K562 treated with DMSO at 1 percent for 24 hours (cell line): ENCODE measurements around the gene POLR1D. TPM values are rescaled to one million over a fixed set of nuclear protein-coding genes. Genes with fewer than 3 reads are reported as not detected.

ENCODE experiments used
- total RNA-seq: library from RNA; unstranded; fragments of 300-600 nt; gene quantifications from 2 replicates; pipeline ENCODE4 v1.2.3, GENCODE V29; 2022; ENCODE audit warnings: low read depth; ENCODE audit not compliant: insufficient read depth

The POLR1D gene
- 125 and 133 TPM in 2 replicates for total RNA-seq

GRCh38 chr13:27621366-27622101 lies at the start of gene POLR1D:
Gene POLR1D (plus strand): TSS chr13:27621892. CDS start chr13:27621984, 92 bp downstream.

GRCh38 chr13:27620377-27621115 lies 1.1 kb upstream of the POLR1D start, which contains the start of gene LNX2:
Gene LNX2 (minus strand): TSS chr13:27620529. CDS start chr13:27581703, 38,826 bp downstream.

Other genes with a start within 250 kb of the POLR1D start
- 77.5 and 80.1 TPM in 2 replicates for gene GTF3A, start 197.3 kb upstream of the POLR1D start, total RNA-seq
- 23.4 and 26.9 TPM in 2 replicates for gene MTIF3, start 171.3 kb upstream of the POLR1D start, total RNA-seq
- gene LNX2, start 1.4 kb upstream of the POLR1D start, total RNA-seq = 2.9 and 3.4 TPM in 2 replicates
- gene GSX1, start 170.6 kb downstream of the POLR1D start, total RNA-seq = not detected in 2 replicates